ENCODE data around the gene UNC5A.

The UNC5A gene

GRCh38 chr5:176883700-176884570, 73.6 kb downstream of the UNC5A start:
- Mint-ChIP-seq H3K9me3 (no peaks in the 10 kb centered on the region), H3K36me3 (ENCODE audit: low read depth) (no peaks in the 10 kb centered on the region), H3K27me3 (ENCODE audit: low read depth) (peaks cover 15% of the 10 kb centered on the region), H3K27ac (no peak overlapping the region), H3K4me1 (peaks cover 16% of the 10 kb centered on the region), H3K4me3 (no peak overlapping the region)
- no peak for TF ChIP-seq CTCF (IDR thresholded peaks at IDR 0.05; ENCODE audit: unreplicated experiment in 3 of 3)

- H3K4me1 Mint-ChIP-seq: peaks cover 16% of the 10 kb centered on the region
- H3K27ac Mint-ChIP-seq: no peak overlapping the region
- TF ChIP-seq CTCF (IDR thresholded peaks at IDR 0.05; ENCODE audit: unreplicated experiment in 3 of 3): no peak
- H3K27me3 Mint-ChIP-seq (ENCODE audit: low read depth): peaks cover 15% of the 10 kb centered on the region
- no peaks in the 10 kb centered on the region for H3K9me3 Mint-ChIP-seq
- H3K36me3 Mint-ChIP-seq (ENCODE audit: low read depth): no peaks in the 10 kb centered on the region
- H3K4me3 Mint-ChIP-seq: no peak overlapping the region
These were observed 74.2 kb downstream of the UNC5A start for GRCh38 chr5:176884571-176884890.

- H3K4me1 Mint-ChIP-seq: peaks cover 16% of the 10 kb centered on the region
- no peaks in the 10 kb centered on the region for H3K9me3 Mint-ChIP-seq
- no peak overlapping the region for H3K27ac Mint-ChIP-seq
- no peaks in the 10 kb centered on the region for H3K36me3 Mint-ChIP-seq (ENCODE audit: low read depth)
- peaks cover 15% of the 10 kb centered on the region for H3K27me3 Mint-ChIP-seq (ENCODE audit: low read depth)
- no peak overlapping the region for H3K4me3 Mint-ChIP-seq
- TF ChIP-seq CTCF (IDR thresholded peaks at IDR 0.05; ENCODE audit: unreplicated experiment in 3 of 3): no peak
These were observed 76.2 kb downstream of the UNC5A start for GRCh38 chr5:176886336-176887251.

GRCh38 chr5:176887252-176887849, 77.0 kb downstream of the UNC5A start:
- H3K27ac Mint-ChIP-seq: no peak overlapping the region
- H3K9me3 Mint-ChIP-seq: no peaks in the 10 kb centered on the region
- H3K4me1 Mint-ChIP-seq: peaks cover 16% of the 10 kb centered on the region
- H3K4me3 Mint-ChIP-seq: no peak overlapping the region
- H3K27me3 Mint-ChIP-seq (ENCODE audit: low read depth): peaks cover 19% of the 10 kb centered on the region
- no peak for TF ChIP-seq CTCF (IDR thresholded peaks at IDR 0.05; ENCODE audit: unreplicated experiment in 3 of 3)
- no peaks in the 10 kb centered on the region for H3K36me3 Mint-ChIP-seq (ENCODE audit: low read depth)

GRCh38 chr5:176888016-176888864, 77.9 kb downstream of the UNC5A start:
- TF ChIP-seq CTCF (IDR thresholded peaks at IDR 0.05; ENCODE audit: unreplicated experiment in 3 of 3): no peak

More at GRCh38 chr5:176888016-176888864, 77.9 kb downstream of the UNC5A start:
- Mint-ChIP-seq H3K9me3 (no peaks in the 10 kb centered on the region), H3K27me3 (ENCODE audit: low read depth) (peaks cover 17% of the 10 kb centered on the region), H3K4me1 (peaks cover 11% of the 10 kb centered on the region), H3K27ac (no peak overlapping the region), H3K4me3 (no peak overlapping the region), H3K36me3 (ENCODE audit: low read depth) (no peaks in the 10 kb centered on the region)

Measured in nephron (organoid).